GM19025 (cell line): ENCODE measurements around the gene POU3F2.

Source experiments
- ATAC-seq: cut with Tn5 transposase; IDR thresholded peaks from one replicate; pipeline ENCODE4 v1.9.1; 2021; ENCODE audit warnings: mild to moderate bottlenecking, low read depth, moderate library complexity; ENCODE audit not compliant: unreplicated experiment

POU3F2 gene

GRCh38 chr6:98842342-98843180, 8.2 kb downstream of the POU3F2 start:
- ATAC-seq, result no peak

- ATAC-seq, result no peak
Observed at GRCh38 chr6:98843271-98844243, 9.2 kb downstream of the POU3F2 start.

GRCh38 chr6:98844244-98845210, 10.2 kb downstream of the POU3F2 start:
- ATAC-seq, result no peak

GRCh38 chr6:98845211-98846020, 11.0 kb downstream of the POU3F2 start:
- peak; percentile 46 for ATAC-seq

- ATAC-seq, result no peak
Observed at GRCh38 chr6:98846021-98846380, 11.6 kb downstream of the POU3F2 start.

GRCh38 chr6:98847416-98847778, 13.0 kb downstream of the POU3F2 start:
- no peak for ATAC-seq

GRCh38 chr6:98847779-98848538, 13.6 kb downstream of the POU3F2 start:
- ATAC-seq, result no peak

- no peak for ATAC-seq
Observed at GRCh38 chr6:98848539-98849242, 14.3 kb downstream of the POU3F2 start.

- ATAC-seq, result no peak
Observed at GRCh38 chr6:98864497-98864896, 30.1 kb downstream of the POU3F2 start.

GRCh38 chr6:98871057-98871456, 36.7 kb downstream of the POU3F2 start:
- no peak for ATAC-seq

- ATAC-seq, result no peak
Observed at GRCh38 chr6:98871821-98872220, 37.4 kb downstream of the POU3F2 start.

GRCh38 chr6:98875375-98875774, 41.0 kb downstream of the POU3F2 start:
- ATAC-seq, result no peak

GRCh38 chr6:98877250-98877649, 42.9 kb downstream of the POU3F2 start:
- ATAC-seq, result no peak

- ATAC-seq, result peak; percentile 93
Observed at GRCh38 chr6:98880486-98880885, 46.1 kb downstream of the POU3F2 start.

GRCh38 chr6:98885330-98885729, 51.0 kb downstream of the POU3F2 start:
- ATAC-seq, result no peak

- ATAC-seq, result no peak
Observed at GRCh38 chr6:98887650-98888049, 53.3 kb downstream of the POU3F2 start.
